HG02973 (cell line): ENCODE data around the gene SLC1A7.
"Not testable (repeated sequence)": the region's sequence is repeated elsewhere in the genome, so short reads cannot be mapped to it uniquely, and the experiment has no call there.

Source experiments
- ATAC-seq: cut with Tn5 transposase; IDR thresholded peaks from one replicate; pipeline ENCODE4 v1.9.1; 2021; ENCODE audit warnings: moderate library complexity; ENCODE audit not compliant: unreplicated experiment

Gene SLC1A7

DNA sequence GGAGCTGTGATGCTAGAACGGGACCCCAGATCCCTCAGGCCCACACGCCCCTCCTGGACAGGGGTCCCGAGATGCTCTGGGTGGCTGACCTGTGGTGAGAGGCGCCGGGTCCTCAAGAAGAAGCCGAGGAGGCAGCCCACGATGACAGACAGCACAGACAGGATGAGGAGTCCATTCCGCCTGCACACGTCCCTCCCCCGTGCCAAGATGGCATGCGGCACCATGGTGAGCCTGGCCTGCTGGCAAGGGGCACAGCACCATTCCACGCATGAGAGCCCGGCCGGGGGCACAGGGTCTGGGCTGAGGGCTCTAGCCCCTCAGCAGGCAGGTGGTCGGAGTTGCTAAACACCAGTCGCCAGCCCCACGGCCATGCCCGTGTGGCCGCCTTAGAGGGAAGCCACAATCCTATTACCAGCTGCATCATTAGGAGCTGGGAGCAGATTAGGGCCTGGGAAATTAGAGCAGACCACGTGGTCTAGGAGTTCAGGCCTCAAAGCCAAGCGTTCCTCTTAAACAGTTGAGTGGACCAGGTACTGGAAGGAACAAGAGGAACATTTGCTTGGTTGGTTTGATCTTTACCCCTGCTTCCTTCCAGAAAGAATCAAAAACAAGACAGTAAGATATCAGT lies at the start of gene SLC1A7:
TSS of gene SLC1A7 (minus strand) at position 413 of the 628 bp plus-strand sequence. CDS start at position 224, 189 bp downstream.
- ATAC-seq = no peak

DNA sequence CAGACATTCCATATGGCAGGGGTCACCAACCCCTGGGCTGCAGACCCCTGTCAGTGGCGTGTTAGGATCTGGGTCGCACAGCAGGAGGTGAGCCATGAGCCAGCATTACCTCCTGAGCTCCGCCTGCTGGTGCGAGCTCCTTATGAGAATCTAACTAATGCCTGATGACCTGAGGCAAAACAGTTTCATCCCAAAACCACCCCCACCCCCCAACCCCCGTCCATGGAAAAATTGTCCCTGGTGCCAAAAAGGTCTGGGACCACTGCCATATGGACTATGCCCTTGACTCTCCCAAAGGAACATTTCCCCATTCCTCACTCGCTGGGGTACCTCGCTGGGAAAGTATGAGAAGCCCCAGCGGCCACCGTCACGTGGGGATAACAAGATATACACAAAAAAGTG lies 47.8 kb upstream of the SLC1A7 start:
- no peak for ATAC-seq

DNA sequence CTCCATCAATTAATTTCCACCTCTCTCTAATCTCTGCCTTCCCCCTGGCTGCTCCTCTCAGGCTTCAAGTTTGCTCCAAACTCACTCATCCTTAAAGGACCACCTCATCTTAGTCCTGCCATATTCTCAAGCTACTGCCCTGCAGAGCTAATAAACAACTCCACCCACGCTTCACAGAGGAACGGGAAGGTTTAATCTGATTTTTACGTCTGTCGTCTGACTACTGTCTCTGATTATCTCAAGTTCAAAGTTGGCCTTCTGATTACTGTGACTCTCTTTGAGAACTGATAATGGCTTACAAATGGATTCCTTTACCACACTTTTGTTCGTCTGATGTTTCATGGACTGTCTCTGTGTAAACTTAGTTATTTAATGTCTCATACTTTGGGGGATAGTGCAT lies 46.6 kb upstream of the SLC1A7 start:
- no peak for ATAC-seq

DNA sequence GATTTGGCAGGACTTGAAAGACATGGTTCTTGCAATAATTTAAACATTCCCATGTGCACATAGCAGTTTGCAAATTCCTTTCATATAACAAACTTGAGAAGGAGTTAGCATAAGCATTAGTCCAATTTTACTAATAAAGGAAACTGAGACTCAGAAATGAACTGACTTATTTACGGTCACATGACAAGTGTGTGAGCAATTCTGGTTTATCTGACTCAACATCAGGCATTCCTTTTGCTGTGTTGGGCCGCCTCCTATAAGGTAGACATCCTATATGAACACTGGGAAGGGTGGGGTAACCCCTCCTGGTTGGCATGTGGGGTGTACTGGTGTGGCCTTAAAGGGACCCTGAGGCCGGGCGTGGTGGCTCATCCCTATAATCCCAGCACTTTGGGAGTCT lies 45.7 kb upstream of the SLC1A7 start:
- ATAC-seq = no peak

DNA sequence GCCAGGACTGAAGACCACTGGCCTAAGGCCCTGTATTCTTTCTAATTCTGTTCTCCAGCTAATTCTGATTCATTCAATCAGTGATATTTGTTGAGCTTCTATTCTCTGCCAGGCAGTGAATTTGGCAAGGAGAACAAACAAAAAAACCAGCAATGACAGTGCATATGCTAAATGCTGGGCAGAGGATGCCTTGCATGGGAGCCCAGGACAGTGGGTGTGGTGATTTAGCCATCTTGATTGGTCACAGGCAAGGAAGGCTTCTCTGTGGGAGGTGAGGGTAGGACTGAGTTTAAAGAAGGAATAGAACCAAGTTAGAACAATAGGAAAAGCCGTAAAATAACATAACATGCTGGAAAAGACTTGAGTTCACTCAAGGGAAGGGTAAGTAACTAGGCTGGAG lies 45.0 kb upstream of the SLC1A7 start:
- no peak for ATAC-seq

DNA sequence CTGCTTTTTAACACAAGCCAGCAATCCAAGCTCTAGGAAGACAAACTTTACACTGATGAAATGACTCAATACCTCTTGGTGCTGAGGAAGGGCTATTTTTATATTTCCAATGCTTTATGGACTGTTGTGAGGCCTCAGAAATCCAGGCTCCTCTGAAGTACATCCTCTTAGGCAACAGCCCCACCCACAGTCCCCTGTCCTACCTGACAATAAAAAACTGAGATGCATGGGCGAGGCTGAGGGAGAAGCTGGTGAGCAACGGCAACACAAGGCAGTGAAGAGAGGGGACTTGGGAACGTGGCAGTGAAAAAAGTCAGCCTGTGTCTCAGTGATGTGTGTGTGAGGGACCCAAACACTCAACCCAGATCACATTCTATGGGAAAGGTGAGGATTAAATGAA lies 44.1 kb upstream of the SLC1A7 start:
- ATAC-seq = no peak

DNA sequence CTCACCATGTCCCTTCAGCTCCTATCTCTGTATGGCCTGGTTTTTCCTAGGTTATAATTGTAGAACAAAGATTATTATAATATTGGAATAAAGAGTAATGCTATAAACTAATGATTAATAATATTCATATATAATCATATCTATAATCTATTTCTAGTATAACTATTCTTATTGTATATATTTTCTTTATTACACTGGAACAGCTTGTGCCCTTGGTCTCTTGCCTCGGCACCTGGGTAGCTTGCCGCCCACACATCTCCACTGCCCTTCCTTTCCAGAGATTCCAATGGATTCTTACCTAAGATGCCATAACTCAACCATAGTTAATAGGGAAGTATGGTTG lies 43.5 kb upstream of the SLC1A7 start:
- ATAC-seq = not testable (repeated sequence)

DNA sequence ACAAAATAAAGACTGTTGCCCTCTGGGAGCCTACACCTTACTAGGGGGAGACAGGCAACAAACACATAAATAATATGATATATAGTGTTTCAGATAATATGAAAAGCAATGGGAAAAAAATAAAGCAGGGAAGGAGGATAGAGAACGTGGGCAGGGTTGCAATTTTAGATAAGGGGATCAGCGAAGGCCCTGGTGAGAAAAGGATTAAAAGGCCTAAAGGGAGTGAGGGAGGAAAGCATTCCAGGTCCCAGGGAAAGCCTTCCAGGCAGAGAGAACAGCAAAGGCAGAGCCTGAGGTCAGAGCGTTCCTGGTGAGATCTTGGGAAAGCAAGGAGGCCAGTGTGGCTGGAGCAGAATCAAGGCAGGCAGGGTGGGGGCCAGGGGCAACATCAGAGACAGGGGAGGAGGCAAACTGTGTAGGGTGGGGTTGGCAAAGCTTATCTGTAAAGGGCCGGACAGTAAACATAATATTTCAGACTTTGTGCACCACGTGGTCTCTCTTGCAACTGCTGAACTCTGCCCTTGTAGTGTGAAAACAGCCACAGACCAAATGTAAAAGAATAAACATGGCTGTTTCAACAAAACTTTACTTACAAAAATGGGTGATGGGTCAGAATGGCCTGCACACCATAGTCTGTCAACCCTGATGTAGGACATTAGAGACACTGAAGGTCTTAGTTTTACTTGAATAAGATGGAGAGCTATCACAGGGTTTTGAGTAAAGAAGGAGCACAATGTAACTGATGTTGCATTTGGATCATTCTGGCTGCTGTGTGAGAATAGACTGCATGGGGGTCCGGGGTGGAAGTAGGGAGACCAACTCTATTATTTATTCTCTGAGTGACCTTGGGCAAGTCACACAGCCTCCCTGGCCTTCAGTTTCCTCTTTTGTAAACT lies 40.9 kb upstream of the SLC1A7 start:
- no peak for ATAC-seq

DNA sequence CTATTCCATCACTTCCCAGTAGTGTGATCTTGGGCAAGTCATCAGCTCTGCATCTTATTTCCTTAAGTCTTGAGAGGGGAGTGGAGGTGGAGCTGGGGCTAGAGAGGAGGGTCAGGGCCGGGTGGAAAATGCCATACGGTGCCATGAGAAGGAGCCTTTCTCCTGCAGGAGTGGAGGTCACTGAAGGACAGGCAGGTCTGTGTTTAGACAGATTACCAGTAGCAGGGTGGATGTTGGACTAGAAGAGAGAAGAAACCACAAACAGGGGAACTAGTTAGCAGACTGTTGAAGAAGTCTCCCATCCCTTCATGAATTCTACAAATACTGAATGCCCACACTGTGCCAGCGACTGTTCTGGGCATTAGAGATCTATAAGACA lies 40.3 kb upstream of the SLC1A7 start:
- ATAC-seq = no peak

DNA sequence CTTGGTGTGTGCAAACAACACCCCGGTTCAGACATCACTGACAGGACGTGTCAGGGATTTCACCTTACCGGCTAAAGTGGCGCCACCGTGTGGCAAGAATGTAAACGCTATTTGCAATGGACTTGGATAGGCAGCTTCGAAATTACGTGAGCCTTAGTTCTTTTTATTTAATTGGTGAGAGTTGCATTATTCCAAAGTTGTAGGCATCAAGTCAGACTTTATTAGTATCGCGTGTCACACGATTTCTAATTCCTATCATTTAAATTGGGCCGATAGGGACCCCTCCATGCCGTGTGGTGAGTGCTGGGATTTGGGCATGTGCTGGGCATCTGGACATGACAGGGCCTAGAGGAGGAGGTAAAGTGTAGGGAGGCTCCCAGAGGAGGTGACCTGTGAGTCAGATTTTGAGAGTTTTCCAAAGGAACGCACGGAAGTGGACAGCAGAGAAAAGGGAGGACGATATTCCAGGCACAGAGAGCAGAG lies 39.7 kb upstream of the SLC1A7 start:
- peak; percentile 48 for ATAC-seq

DNA sequence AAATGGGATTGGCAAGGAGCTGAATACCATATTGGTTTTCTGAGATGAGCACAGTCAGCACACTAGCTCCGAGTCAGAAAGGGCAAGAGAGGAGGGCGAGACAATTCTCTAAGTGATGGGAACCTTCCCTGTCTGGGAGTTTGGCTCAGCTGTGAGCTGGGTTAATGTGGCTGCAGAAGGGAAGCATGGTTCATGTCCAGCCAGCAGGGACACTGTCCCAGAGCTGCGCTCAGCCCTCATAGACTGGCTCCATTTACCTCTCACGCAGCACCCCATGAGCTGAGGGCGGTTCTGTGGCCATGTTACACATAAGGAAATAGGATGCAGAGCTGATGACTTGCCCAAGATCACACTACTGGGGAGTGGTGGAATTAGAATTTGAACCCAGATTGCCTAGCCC lies 38.5 kb upstream of the SLC1A7 start:
- no peak for ATAC-seq

DNA sequence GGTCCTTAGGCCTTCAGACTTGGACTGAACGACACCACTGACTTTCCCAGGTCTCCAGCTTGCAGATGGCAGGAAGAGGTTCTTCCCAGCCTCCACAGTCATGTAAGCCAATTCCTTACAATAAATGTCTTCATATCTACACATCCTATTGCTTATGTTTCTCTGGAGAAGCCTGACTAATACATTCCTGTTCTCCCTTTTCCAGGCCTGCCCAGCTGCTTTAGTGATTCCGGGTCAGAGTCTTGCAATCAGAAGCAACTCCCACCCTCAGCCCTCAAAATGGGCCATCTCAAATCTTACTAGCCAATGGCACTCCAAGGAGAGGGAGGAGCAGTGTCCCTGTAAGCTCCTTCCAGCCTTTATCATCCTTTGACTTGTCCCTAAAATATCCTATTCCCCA lies 37.8 kb upstream of the SLC1A7 start:
- no peak for ATAC-seq

DNA sequence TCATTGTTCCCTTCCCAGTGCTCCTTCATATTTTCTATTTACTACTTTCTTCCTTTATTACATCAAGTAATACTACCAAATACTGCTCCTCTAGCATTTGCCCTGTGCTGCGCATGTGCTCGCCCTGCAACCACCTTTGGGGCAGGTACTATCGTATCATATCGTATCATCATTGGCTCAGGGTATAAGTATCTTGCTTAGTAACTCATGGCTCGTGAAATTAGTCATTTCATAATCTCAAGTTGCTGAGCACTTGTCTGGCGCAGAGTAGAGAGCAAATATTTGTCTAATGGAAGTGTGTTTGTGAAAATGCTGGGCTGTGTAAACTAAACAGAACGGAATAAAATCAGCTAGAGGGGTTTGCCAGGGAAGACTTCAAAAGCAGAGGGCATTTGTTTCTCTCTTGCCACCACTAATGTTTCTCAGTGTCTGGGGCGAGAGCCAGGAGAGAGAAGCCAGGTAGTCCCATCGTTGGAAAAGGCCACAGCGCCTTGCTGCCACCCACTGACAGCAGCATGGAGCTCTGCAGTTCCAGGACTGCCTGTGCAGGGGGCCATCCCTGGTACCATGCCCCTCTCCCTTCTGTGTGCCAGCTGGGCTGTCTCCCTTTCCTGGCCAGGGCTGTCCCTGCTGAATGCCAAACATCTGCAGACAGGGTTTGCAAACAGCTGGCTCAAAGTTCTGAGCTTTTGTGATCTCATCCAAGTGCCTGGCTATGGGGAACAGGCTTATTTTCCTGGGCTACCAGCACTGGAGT lies 34.2 kb upstream of the SLC1A7 start:
- no peak for ATAC-seq

DNA sequence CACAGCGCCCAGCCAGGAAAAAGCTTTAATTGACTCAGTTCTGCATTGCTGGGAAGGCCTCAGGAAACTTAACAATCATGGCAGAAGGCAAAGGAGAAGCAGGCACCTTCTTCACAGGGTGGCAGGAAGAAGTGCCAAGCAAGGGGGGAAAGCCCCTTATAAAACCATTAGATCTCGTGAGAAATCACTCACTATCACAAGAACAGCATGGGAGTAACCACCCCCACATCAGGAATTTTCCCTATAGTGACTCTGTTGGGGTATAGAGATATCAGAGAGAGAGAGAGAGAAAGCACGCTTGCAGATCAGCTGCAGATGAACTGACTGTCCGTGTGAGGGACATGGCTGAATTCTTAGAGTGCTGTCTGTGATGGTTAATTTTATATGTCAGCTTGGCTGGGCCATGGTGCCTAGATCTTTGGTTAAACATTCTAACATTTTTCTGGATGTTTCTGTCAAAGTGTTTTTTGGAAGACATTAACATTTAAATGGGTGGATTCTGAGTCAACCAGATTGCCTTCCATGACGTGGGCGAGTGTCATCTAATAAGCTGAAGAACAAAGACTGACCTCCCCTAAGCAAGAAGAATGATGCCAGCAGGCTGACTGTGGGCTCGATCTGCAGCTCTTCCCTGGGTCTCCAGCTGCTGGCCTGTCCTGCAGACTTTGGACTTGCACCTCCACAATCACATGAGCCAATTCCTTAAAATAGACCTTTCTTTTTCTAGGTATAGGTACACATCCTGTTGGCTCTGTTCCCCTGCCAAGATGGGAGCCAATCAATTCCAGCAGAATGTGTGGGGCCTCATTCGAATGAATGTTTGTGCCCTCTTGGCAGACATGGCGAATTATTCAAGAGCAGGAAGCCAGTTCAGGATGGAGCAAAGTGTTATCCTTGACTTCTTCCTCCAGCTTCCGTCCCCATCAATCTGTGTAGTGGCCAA lies 32.8 kb upstream of the SLC1A7 start:
- no peak for ATAC-seq

DNA sequence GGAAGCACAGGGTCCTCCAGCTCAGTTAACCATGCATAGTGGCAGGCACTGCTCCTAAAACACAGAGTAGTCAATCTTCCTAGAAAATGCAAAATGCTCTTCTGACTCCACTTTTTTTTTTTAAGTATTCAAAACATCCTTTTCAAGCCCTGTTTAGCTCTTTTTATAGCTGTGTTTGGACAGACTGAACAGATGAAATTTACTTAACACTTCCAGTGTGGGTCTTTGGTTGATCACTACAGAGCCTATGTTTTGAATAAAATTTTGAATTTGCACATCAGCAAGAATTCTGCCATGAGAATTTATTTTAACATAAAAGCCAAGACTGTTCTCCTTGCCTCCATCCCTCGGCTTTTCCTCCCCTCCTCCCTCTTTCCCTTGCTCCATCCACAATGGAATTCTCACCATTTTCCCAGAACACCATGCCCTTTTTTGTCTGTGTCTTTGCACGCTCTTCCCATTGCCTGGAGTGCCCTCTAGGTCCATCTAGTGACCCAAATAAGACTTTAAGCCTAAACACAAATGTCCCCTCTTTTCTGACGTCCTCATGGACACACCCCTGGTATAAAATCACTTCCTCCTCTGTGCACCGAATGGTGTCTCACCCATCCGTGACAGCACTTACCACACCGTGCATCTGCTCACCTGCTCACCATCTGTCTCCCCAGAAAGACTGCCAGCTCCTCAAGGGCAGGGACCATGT lies 30.1 kb upstream of the SLC1A7 start:
- peak; percentile 69 for ATAC-seq

DNA sequence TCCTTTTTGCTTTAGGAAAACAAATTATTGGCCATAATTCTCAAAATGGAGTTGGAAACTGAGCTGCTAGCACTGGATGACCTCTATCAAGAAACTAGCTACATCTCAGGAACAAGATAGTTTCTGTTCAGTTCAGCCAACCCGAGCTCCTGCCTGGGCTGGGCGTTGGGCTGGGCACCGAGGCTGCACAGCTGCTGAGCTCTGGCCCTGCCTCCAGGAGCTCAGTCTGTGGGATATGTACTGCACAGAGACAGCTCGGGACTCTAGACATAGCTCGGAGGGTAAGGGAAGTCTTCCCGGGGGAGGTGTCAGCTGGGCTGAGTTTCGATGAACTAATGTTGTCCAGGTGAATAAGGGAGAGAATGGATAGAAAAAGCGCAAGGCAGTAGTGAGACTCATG lies 24.5 kb upstream of the SLC1A7 start:
- ATAC-seq = no peak

DNA sequence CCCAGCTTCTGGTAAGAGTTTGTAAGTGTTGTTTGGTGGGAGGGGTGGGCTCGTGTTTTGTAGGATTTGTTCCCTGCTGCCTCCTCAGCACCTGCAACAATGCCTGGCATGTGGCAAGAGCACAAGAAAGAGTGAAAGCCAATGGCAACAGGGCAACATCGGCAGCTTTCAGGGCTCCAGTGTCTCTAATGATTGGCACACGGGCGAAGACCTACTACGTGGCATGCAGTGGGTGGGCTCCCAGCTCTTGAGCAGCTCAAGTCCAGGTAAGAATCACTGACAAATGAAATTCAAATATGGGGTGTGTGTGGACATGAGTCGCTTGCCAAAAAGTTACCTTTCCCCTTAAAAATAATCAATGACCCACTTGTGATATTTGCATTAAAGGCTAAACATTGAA lies 23.9 kb upstream of the SLC1A7 start:
- ATAC-seq = no peak

DNA sequence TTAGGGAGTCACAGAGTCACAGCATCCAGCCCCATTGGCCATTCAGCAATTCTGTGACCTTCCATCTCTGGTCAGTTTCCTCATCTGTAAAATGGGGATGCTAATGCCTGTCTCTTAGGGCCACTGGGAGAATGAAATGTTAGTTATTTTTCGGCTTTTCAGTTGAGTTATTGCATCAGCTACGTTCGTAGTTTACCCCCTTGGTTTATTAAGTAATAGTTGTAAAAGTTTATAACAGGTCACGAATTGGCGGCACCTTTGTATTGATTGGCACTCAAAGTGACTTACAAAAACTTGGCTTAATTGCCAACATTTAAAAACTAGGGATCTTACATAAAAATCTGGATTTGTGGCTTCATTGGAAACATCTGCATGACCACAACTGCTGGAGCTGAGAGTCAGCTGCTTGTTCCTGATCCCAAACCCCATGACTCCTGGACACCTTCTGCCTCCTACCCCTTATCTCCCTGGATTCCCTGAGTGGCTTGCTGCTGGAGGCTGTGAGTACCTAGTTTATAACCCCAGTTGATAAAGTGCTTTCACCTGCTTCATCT lies 23.0 kb upstream of the SLC1A7 start:
- no peak for ATAC-seq

DNA sequence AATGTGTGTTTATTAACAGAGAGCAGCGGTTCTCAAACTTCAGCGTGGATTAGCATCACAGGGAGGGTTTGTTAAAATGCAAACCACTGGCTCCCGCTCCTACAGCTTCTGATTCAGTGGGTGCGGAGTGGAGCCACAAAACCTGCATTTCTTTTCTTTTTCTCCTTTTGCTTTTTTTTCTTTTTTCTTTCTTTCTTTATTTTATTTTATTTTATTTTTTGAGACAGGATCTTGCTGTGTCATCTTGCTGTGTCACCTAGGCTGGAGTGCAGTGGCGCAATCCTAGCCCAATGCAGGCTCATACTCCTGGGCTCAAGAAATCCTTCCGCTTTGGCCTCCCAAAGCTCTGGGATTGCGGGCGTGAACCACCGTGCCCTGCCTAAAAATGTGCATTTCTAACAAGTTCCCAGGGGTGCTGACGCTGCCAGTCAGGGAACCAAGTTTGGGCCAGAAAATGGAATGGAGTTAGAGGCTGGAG lies 20.9 kb upstream of the SLC1A7 start:
- ATAC-seq = no peak

DNA sequence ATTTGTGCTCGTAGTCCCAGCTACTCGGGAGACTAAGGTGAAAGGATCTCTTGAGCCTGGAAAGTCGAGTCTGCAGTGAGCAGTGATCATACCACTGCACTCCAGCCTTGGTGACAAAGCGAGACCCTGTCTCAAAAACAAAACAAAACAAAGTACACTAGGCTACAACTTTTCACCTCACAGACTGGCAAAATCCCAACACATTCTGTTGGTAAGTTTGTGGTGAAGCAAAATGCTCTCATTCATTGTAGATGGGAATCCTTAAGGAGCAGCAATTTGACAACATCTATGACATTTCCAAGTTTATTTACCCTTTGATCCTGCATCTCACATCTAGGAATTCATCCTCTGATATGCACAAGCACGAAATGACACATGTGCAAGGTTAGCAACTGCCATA lies 20.2 kb upstream of the SLC1A7 start:
- ATAC-seq = no peak
